AG09319 (cell line): ENCODE data around the gene PPP2R2B.

Experiments used
- DNase-seq: peaks from one replicate; pipeline ENCODE4 v3.0.0-alpha.2; 2010; ENCODE audit warnings: low read depth; ENCODE audit errors: extremely low read depth
- TF ChIP-seq, protein P1 (sequence below): IDR thresholded peaks from 2 replicates; pipeline ENCODE4 v1.5.1; 2011; ENCODE audit warnings: low read depth, mild to moderate bottlenecking, inconsistent platforms, low read length, moderate library complexity

PPP2R2B gene

DNA sequence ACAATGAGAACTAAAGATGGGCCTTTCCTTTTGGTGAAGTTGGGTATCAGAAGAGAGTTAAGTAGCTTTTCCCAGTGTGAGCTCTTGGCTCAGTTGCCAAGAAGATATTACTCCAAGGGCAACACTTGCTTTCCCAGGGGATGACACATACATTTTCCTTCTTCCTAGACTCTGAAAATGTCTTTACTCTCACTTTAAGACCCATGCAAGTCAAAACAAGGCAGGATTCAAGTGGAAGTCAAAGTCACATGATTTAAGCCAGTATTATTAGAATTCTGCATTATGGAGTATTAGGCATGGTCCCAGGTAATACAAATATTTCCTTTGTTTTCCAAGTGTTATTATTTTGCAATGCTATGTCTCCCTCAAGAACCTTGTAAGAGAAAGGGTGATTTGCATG is 175.1 kb downstream of the PPP2R2B start:
- TF ChIP-seq, protein P1, sequence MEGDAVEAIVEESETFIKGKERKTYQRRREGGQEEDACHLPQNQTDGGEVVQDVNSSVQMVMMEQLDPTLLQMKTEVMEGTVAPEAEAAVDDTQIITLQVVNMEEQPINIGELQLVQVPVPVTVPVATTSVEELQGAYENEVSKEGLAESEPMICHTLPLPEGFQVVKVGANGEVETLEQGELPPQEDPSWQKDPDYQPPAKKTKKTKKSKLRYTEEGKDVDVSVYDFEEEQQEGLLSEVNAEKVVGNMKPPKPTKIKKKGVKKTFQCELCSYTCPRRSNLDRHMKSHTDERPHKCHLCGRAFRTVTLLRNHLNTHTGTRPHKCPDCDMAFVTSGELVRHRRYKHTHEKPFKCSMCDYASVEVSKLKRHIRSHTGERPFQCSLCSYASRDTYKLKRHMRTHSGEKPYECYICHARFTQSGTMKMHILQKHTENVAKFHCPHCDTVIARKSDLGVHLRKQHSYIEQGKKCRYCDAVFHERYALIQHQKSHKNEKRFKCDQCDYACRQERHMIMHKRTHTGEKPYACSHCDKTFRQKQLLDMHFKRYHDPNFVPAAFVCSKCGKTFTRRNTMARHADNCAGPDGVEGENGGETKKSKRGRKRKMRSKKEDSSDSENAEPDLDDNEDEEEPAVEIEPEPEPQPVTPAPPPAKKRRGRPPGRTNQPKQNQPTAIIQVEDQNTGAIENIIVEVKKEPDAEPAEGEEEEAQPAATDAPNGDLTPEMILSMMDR: no peak
- DNase-seq: no peak

DNA sequence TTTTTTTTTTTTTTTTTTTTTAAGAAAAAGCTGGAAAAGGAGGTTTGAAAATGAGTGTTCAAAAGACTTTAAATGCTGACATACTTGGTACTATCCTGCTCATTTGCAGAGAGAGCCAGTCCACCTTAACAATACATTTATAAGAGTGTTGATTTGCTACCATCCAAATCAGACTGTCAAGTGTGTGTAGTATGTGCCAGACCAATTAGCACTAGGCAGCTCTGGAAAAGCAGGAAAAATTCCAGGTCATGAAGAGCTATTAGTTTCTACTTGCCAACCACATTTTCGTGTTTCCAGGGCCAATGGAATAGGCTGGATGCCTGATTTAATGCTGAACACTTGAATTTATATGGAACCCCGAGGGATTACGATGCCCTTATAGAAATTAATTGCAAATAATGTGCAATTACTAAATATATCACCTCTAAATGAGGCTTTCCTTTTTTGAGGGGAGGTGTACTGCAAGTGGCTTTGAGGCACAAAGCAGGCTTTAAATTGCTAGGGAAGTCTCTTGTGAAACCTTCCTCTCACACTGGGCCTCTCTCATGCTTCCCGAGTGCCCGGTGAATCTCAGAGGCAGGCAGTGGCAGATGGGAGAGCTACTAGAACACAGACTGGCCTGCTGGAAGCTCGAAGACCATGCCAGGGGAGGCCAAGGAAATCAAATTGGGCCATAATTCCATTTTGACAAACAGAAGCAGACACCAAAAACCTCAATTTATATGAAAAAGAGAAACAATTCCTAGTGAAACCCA is 178.7 kb downstream of the PPP2R2B start:
- TF ChIP-seq, protein P1: no peak
- no peak for DNase-seq

DNA sequence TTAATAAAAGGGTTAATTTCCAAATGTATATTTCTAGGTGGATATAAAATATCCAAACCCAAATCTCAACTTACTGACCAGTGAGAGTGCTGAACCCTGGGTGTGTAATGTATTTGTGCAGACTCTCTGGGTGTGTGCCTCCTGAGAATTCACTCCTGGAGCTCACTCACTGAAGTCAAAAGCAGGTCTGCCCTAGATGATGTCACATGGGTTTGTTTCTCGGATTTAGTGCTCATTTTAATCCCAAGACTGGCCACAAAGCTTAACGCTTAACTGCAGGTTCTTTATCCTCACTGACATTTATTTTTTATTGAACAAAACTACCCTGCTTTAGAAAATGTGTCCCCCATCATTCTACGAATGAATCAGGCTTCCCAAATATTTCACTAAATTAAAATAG is 179.4 kb downstream of the PPP2R2B start:
- TF ChIP-seq, protein P1: no peak
- no peak for DNase-seq

DNA sequence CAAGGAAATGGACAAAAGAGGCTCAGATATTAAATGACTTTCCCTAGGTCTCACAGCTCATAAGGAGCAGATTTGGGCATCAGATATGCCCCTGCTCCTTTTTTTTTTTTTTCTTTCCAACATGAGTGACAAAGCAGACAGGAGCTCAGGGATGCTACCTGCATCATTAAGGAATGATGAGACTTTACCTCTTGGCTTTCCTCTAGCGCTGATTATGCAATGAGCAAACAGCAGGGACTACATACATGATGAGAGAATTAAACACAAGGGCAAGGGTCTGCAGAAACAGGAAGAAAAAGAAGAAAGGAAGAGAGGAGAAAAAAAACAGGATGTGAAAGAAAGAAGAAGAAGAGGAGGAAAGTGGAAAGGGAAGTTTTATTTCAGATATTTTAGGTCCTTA is 179.9 kb downstream of the PPP2R2B start:
- DNase-seq: no peak

DNA sequence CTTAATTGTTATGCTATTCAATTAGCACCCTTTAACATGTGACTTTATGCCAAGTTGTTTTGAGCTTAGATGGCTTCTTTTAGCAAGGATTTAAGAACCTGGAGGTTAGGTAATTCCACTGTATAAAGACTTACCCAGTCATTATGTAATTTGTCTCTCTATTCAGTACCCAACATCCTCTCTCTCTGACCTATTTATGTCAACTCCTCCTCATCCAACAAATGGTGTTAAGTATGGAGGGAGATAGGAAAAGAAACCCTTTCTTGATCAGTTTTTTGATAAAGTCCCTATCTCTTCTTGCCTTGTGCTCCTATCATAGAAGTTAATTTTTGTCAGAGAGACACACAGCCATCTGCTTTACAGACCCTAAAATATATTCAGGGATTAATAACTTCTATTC is 181.3 kb downstream of the PPP2R2B start:
- TF ChIP-seq, protein P1: no peak
- no peak for DNase-seq

More for the DNA sequence above, 179.9 kb downstream of the PPP2R2B start:
- TF ChIP-seq, protein P1: no peak

DNA sequence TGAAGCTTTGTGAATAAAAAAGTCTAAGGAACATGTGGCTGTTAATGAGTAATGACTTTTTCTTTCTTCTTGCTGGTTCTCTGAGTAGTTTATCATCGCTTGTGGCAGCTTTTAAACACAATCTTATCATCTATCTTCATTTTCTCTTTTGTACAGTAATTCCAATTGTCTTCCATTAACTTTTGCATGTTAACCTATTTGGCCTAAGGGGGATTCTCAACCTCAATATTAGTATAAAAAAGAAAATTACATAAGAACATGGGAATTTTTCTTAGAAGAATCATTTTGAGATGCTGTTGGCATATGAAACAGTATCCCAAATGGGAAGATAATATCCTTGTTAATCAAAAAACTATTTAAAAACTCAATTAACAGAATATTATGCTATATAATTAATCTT is 182.9 kb downstream of the PPP2R2B start:
- no peak for DNase-seq
- TF ChIP-seq, protein P1: no peak

DNA sequence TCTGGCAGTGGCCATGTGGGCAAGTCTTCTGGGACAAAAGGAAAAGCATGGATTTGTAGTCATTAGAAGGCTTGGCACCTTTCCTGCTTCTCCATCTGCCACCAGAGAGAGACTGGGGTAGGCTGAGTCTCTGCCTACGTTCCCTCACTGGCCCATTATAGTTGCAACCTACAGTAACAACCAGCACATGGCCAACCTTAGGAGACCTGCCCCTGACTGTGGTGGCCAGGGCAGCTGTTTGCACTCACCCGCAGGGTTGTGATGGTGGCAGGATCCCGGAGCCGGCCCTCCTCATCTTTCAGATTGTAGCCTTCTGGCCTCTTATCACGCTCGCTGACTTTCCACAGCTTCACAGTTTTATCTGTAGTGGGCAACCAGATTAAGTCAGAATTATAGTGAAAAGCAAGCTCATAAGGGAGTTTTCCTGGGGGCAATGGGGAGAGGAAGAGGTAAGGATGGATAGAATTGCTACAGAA is 187.6 kb downstream of the PPP2R2B start:
- DNase-seq: no peak
- TF ChIP-seq, protein P1: no peak
